IMR-90 (cell line): ENCODE measurements around the gene FAM81A. TPM values are rescaled to one million over a fixed set of nuclear protein-coding genes. Genes with fewer than 3 reads are reported as not detected.

Experiments used
- microRNA-seq, 2 experiments: library from miRNA; stranded (forward) in 1 of 2; unstranded in 1 of 2; fragments of 10-50 nt in 1 of 2; fragments of <30 nt in 1 of 2; gene quantifications in 1 of 2; microRNA quantifications in 1 of 2; one replicate each; pipeline versions ENCODE3 to v1.1.0; 2013 to 2020; ENCODE audit not compliant: insufficient read depth in 1 of 2, insufficient read length in 1 of 2, unreplicated experiment in 1 of 2
- polyA plus RNA-seq, 3 experiments: library from polyadenylated mRNA; depleted of rRNA; stranded (reverse); fragments of >200 nt; gene quantifications; 2 replicates each; pipeline ENCODE4 v1.2.3, GENCODE V29; 2012; ENCODE audit warnings: low replicate concordance in 1 of 3
- small RNA-seq, 5 experiments: library from RNA; depleted of rRNA; stranded (forward); fragments of <200 nt; gene quantifications; one replicate each; pipeline ENCODE3, GENCODE V24; 2012
- total RNA-seq: library from RNA; depleted of rRNA; stranded (reverse); fragments of >200 nt; gene quantifications from 2 replicates; pipeline ENCODE4 v1.2.3, GENCODE V29; 2012; rRNA removed

The FAM81A gene
- total and polyA plus RNA-seq, 2 of the 4 experiments (the other 2 are of a cell fraction): not detected

Small RNAs within 50 kb of the gene (microRNA-seq; reads per million reads assigned to microRNA genes)
- not detected for gene RF00019 (ENCODE audit: insufficient read depth, insufficient read length)

Small RNAs within 50 kb of the gene (small RNA-seq; reads per million reads assigned to genes)
- 0 reads per million in 5 experiments for gene RF00019

Other genes with a start within 250 kb of the FAM81A start
- not detected in 2 replicates for gene LDHAL6B, start 231.3 kb upstream of the FAM81A start, total RNA-seq
- gene LDHAL6B, start 231.3 kb upstream of the FAM81A start, polyA plus RNA-seq (2012; rRNA removed): not detected in 2 replicates
- gene MYO1E, start 65.3 kb upstream of the FAM81A start, total RNA-seq: 35.8 and 37.3 TPM in 2 replicates
- gene MYO1E, start 65.3 kb upstream of the FAM81A start, polyA plus RNA-seq (2012; rRNA removed): 13.4 and 13.5 TPM in 2 replicates
- not detected in 2 replicates for gene GCNT3, start 173.6 kb downstream of the FAM81A start, total RNA-seq
- not detected in 2 replicates for gene GCNT3, start 173.6 kb downstream of the FAM81A start, polyA plus RNA-seq (2012; rRNA removed)
- 10.2 and 23.6 TPM in 2 replicates for gene GTF2A2, start 219.3 kb downstream of the FAM81A start, total RNA-seq
- 23.4 and 29.9 TPM in 2 replicates for gene GTF2A2, start 219.3 kb downstream of the FAM81A start, polyA plus RNA-seq (2012; rRNA removed)